ENCODE results near the gene ARRDC3.

GRCh38 chr5:91408710-91409109 lies 25.6 kb upstream of the ARRDC3 start:
- TF ChIP-seq CTCF (IDR thresholded peaks at IDR 0.05; ENCODE audit: low read length), result no peak
- TF ChIP-seq EZH2 (IDR thresholded peaks at IDR 0.05; ENCODE audit: borderline replicate concordance, low read length), result no peak
